CD4-positive, alpha-beta T cell treated with Interleukin-12 subunit alpha and Interleukin-12 subunit beta, for 1 hour (primary cell): ENCODE data around the gene P3R3URF.

Experiments
- DNase-seq: peaks from one replicate; pipeline ENCODE4 v3.0.0-alpha.2; 2020

Gene P3R3URF

GRCh38 chr1:46171871-46172270 lies 4.4 kb downstream of the P3R3URF start:
- no peak for DNase-seq

DNA sequence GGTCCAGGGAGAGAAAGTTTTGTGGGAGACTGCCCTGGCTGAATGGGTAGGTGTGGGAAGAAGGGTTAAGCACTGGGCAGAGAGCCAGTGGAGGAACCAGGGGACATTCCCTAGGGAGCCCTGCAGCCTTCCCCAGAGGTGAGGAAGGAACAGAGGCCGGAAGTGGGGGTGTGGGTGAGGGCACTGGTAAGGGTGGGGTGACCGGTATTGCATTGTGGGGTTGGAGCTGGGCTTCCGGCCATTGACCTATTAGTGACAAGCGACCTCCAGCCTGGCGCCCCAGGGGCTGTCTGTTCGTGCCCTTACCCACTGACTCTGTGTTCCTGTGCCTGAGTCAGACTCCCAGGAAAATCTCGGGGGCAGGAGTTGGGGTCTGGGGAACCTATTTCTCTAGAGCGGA lies 4.9 kb downstream of the P3R3URF start:
- DNase-seq, result no peak

DNA sequence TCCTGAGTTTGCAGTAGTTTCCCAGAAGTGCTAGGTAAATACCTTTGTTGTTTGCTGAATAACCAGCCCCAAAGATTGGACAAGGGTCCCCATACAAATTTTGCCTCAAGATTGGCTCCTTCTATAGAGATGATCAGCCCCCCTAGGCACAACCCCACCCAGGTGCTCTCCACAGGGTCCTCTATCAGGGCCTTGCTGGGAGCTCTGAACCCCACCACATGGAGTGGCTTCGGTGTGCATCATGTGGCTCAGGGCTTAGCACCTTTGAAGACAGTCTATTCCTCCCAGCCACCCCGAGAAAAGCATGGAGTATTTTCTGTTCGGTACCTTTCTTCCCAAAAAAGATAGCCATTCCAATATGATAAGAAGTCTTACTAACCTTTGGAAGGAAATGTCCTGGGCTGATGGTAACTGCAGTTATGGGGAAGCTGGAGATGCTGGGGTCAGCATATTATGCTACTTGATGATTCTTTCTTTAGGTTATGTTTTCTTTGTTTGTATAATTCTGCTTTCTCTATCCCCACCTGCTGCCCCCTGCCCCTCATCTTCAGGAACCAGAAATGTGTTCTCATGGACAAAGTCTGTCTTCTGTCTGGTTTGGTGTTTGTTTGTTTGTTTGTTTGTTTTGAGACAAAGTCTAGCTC lies 6.4 kb downstream of the P3R3URF start:
- no peak for DNase-seq

- DNase-seq, result no peak
Observed at GRCh38 chr1:46168477-46168876, 7.8 kb downstream of the P3R3URF start.

DNA sequence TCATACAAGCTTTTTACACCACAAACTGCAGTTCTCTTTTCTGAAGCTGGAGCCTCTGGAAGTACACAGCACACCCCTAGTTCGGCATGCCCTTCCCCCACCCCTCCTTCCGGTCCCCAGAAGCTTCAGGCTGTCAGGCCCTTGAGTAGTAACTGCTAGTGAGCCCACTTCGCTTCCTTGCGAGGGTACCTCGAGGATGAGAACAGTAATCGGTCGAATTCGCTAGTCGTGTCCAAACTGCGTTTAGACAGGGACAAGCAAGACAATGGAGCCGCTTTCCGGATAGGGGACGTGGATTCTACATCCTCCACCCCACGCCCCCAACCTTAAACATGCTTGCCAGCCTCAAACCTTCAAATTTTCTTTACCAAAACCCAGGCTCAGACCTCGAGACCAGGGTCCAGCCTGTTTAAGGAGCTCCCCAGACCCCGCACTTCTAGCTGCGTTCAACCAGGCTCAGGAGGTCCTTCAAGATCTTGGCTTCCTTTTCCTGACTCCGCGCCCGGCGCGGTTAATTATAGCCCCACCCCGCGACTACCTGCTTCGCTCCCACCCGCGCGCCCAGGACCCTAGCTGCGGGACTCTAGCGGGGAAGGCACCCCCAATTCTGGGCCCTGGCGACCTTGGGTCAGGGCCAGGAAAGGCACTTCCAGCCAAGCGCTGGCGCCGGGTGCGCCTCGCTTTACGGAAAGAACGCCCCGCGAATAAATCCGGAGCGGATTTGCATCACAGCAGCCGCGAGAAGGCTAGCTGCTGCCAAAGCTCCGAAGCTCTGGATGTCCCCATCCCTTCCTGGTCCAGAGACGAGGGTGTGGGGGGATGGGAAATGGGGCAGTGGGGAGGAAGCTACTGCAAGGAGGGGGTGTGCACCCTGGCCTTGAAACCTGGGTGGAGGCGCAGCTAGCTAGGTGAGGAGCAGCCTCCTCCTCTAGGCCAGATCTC lies 9.5 kb downstream of the P3R3URF start:
- peak; percentile 36 for DNase-seq

GRCh38 chr1:46160212-46160611 lies 16.1 kb downstream of the P3R3URF start:
- no peak for DNase-seq

- no peak for DNase-seq
Observed at GRCh38 chr1:46159516-46159915, 16.8 kb downstream of the P3R3URF start.

DNA sequence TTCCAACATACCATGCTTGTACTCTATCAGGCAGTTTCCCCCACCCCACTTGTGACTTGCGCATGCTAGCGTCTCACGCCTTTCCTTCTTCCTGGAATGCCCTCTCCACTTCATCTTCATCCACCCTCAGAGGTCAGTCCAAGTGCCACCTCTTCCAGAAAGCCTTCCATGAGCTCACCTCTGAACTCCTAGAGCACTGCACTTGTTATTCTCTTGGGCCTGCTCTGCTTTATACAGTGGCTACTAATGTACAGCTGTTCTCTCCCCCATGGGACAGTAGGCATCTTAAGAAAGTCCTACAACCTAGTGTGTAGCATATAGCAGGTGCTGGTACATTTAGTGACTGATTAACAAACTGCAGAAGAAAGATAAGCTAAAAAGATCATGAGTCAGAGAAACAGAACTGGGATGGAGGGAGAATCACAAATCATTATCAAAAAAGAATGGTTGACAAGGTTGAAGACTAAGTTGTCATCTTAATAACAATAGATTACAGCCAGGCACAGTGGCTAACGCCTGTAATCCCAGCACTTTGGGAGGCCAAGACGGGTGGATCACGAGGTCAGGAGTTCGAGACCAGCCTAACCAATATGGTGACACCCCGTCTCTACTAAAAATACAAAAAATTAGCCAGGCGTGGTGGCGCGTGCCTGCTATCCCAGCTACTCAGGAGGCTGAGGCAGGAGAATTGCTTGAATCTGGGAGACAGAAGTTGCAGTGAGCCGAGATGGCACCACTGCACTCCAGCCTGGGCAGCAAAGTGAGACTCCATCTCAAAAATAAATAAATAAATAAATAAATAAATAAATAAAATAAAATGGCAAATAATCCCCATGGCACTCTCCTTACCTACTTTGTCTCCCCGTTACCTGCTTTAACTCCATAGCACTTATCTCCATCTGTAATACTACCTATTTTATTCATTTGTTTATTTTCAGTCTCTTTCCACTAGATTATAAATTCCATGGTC lies 17.7 kb downstream of the P3R3URF start:
- no peak for DNase-seq

GRCh38 chr1:46157916-46158311 lies 18.4 kb downstream of the P3R3URF start:
- DNase-seq, result no peak

DNA sequence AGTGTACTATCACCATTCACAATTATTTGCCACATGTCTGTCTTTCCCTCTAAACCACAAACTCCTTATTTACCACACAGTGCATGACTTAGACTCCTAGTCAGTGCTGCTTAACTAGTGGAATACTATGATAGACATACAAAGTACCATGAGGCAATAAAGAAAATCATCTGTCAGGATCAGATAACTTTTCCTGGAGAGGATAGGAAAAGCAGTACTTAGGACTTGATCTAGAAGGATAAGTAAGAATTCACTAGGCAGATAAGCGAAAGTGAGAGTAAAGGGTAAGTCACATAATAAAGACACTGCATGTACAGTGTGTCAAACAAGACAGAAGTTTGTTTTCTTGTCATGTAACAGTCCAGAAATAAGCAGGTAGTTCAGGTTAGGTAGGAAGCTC lies 22.6 kb downstream of the P3R3URF start:
- DNase-seq, result no peak

DNA sequence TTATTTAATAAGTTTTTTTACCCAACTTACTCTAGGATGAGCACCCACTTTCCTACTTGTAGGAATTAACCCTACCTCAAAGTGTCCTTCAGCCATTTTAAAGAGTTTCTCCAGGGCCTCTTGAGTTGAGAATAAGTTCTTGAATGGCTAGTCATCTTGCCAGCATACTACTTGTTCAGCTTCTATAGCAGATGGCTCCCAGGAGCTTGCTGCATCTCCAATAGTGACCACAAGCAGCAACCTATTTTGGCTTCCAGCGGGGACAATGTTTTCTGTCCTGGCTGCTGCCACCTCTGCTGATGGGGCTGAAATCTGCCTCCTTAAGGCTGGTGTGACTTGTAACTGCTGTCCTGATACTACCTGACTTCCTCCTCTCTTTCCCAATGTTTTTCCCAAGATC lies 23.1 kb downstream of the P3R3URF start:
- no peak for DNase-seq

- no peak for DNase-seq
Observed at GRCh38 chr1:46152016-46152415, 24.3 kb downstream of the P3R3URF start.

- DNase-seq, result no peak
Observed at GRCh38 chr1:46150085-46150484, 26.2 kb downstream of the P3R3URF start.

- no peak for DNase-seq
Observed at GRCh38 chr1:46148318-46148717, 28.0 kb downstream of the P3R3URF start.

DNA sequence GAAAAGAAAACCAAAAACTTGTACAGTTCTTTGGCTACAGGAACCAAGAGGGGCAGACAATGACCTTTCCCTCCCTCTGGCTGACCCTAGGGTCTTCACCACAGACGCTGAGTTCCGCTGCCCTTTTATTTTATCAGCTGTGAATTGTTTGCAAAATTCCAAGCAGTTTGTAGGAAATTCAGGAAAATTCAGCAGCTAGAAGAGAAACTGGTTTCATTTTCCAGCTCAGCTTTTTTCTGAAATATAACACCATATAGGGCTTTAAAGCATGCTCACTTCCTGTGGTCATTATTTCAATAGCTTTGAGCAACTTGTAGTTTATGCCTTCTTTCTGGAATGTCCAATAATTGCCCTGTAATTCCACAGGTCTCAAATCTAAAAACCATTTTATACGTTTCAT lies 38.4 kb downstream of the P3R3URF start:
- DNase-seq, result no peak

- no peak for DNase-seq
Observed at GRCh38 chr1:46136711-46137110, 39.6 kb downstream of the P3R3URF start.

GRCh38 chr1:46134660-46135331 lies 41.5 kb downstream of the P3R3URF start:
- DNase-seq, result no peak

DNA sequence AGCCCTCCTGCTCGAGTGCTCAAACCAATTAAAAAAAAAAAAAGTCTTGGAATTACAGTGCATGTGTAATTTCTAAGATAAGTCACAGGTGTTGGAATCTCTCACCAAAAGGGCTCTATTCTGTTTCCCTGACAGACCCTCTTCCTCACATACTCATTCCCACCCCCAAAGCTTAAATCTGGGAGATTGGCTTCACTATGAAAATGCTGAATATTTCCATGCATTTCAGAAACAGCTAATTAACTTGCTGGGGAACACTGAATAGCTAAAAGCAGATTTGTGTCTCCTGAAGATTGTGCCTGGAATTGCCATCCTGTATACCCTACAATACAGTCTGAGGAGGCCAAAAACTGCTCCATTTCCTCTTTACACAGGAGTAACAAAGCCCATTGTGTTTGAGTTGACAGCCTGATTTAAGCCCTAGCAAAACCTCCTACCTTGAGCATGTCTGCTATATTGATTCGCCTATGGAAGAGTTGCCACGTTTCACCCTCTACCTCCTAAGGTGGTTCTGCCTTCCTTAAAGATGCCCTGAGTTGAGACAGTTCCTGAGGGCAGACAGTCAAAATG lies 42.4 kb downstream of the P3R3URF start:
- no peak for DNase-seq

DNA sequence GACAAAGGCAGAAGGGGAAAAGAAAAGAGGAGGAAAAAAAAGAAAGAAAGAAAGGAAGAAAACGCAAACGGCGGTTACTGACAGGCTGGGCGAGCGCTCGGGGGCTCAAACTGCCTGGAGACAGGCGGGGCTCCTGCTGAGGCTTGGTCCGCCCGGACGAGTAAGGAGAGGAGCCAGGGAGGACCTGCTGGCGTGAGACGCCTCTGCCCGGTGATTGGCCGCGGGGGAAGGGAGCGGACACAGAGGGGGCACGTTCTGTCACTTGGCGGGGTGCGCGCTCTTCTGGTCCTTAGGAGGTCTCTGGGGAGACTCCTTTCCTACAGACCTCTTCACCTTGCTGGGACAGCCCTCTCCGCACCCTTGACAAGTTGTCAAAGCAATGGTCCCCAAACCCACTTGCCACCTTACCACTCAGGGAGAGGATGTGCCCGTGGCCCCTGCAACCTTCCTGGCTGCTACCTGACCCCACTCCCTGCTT lies 43.1 kb downstream of the P3R3URF start:
- no peak for DNase-seq

- DNase-seq, result peak; percentile 95
Observed at GRCh38 chr1:46132529-46133180, 43.6 kb downstream of the P3R3URF start, which contains the start of gene PIK3R3. TSS of gene PIK3R3 (minus strand) at chr1:46132629. CDS start at chr1:46131952, 677 bp downstream.
